K562 (cell line): Measurements from ENCODE around the gene RDH14. TPM values are rescaled to one million over a fixed set of nuclear protein-coding genes. Genes with fewer than 3 reads are reported as not detected.

Source experiments
- ATAC-seq: fragments of 200-7000 bp; cut with Tn5 transposase; 3 replicates; pipeline ENCODE4 v1.9.1; 2020; ENCODE audit warnings: moderate library complexity
- BruUV-seq: library from RNA; stranded (reverse); fragments of 400-500 nt; replicated peaks from 2 replicates; lab custom pipeline; 2021; lab: Mats Ljungman, UMichigan
- CTCF ChIA-PET: fragments of 300-600 bp; formaldehyde crosslinking; extraction: SDS; loops from one replicate; lab custom pipeline; 2021; ENCODE audit warnings: low intra/inter-chr PET ratio; lab: Yijun Ruan, JAX
- POLR2A ChIA-PET: fragments of 300-600, 350-650 bp; sonication (Branson Sonifier 250); formaldehyde crosslinking; extraction: SDS; loops from one replicate; lab custom pipeline; 2021; ENCODE audit warnings: antibody characterized with exemption, inconsistent platforms; lab: Yijun Ruan, JAX
- DNase-seq, 4 experiments: peaks; one replicate each; pipeline versions ENCODE4 v3.0.0 to v3.0.0-alpha.2; 2011 to 2018; ENCODE audit warnings: low spot score in 3 of 4, mixed read lengths in 3 of 4; ENCODE audit errors: extremely low read depth in 1 of 4
- FAIRE-seq: peaks from 2 replicates; lab custom pipeline; 2011; peaks lifted over from hg19 to GRCh38; lab: Jason Lieb, UNC
- H2AFZ ChIP-seq: 2 replicates; pipeline ENCODE4 v1.6.0; 2011; ENCODE audit warnings: low read depth, low read length, control low read depth, inconsistent platforms
- H3K27ac ChIP-seq: fragments of 200-600 bp; 3 replicates; pipeline ENCODE4 v1.8.0; 2011; ENCODE audit warnings: low read depth, mild to moderate bottlenecking, control low read depth, inconsistent platforms, low read length, moderate library complexity, mixed read lengths; ENCODE audit errors: extremely low read depth
- H3K27me3 ChIP-seq, 2 experiments: fragments of 300-600 bp in 1 of 2; 2 replicates in 1 of 2; 3 replicates in 1 of 2; pipeline versions ENCODE4 v1.6.0 to v1.8.0; 2011; ENCODE audit warnings: inconsistent platforms in 2 of 2, low read length in 2 of 2, mild to moderate bottlenecking in 1 of 2, mixed read lengths in 1 of 2, moderate library complexity in 1 of 2; ENCODE audit not compliant: control insufficient read depth in 2 of 2, insufficient read depth in 2 of 2
- H3K36me3 ChIP-seq: fragments of 300-600 bp; 3 replicates; pipeline ENCODE4 v1.8.0; 2011; ENCODE audit warnings: mild to moderate bottlenecking, low read length, inconsistent platforms; ENCODE audit not compliant: control insufficient read depth, insufficient read depth
- H3K4me1 ChIP-seq, 2 experiments: fragments of 200-600 bp in 1 of 2; replicated peaks in 1 of 2; 2 replicates in 1 of 2; 3 replicates in 1 of 2; pipeline versions ENCODE4 v1.5.1 to v1.8.0; 2011; ENCODE audit warnings: inconsistent platforms in 2 of 2, low read length in 2 of 2, mild to moderate bottlenecking in 1 of 2, mixed read lengths in 1 of 2, moderate library complexity in 1 of 2; ENCODE audit not compliant: control insufficient read depth in 2 of 2, insufficient read depth in 2 of 2
- H3K4me2 ChIP-seq: 2 replicates; pipeline ENCODE4 v1.6.1; 2011; ENCODE audit warnings: low read length, control low read depth, inconsistent platforms, mixed read lengths; ENCODE audit not compliant: insufficient read depth
- H3K4me3 ChIP-seq: fragments of 200-600 bp; sonication (generic), shearing (Covaris generic); 2 replicates; pipeline ENCODE4 v1.5.1; 2016; ENCODE audit warnings: control low read depth, inconsistent platforms
- H3K79me2 ChIP-seq: fragments of 200-600 bp; 3 replicates; pipeline ENCODE4 v1.8.0; 2011; ENCODE audit warnings: low read length, inconsistent platforms; ENCODE audit not compliant: control insufficient read depth, insufficient read depth
- H3K9ac ChIP-seq, 2 experiments: 2 replicates each; pipeline versions ENCODE4 v1.6.0 to v1.6.1; 2011; ENCODE audit warnings: low read depth in 2 of 2, low read length in 2 of 2, control low read depth in 1 of 2, inconsistent platforms in 1 of 2, mild to moderate bottlenecking in 1 of 2, mixed read lengths in 1 of 2; ENCODE audit not compliant: insufficient read depth in 1 of 2
- H3K9me1 ChIP-seq: one replicate; pipeline ENCODE4 v1.6.0; 2011; ENCODE audit warnings: inconsistent platforms, mild to moderate bottlenecking, low read length, moderate library complexity; ENCODE audit not compliant: control insufficient read depth, insufficient read depth
- H3K9me3 ChIP-seq: replicated peaks from 2 replicates; pipeline ENCODE4 v1.5.1; 2011; ENCODE audit warnings: low read depth, low read length, inconsistent platforms; ENCODE audit not compliant: control insufficient read depth, insufficient read depth
- H4K20me1 ChIP-seq: replicated peaks from 2 replicates; pipeline ENCODE4 v1.6.1; 2011; ENCODE audit warnings: low read length, inconsistent platforms, mixed read lengths; ENCODE audit not compliant: control insufficient read depth, insufficient read depth
- CC2D1A ChIP-seq: fragments of 450-650 bp; IDR thresholded peaks from 2 replicates; pipeline ENCODE4 v1.6.1; 2017; ENCODE audit warnings: mild to moderate bottlenecking
- FOXJ3 ChIP-seq: sonication (generic); formaldehyde crosslinking; IDR thresholded peaks from 2 replicates; pipeline ENCODE4 v1.4.0; 2020; ENCODE audit warnings: mild to moderate bottlenecking, missing genetic modification reagents
- JUN ChIP-seq, 2 experiments: sonication (generic) in 1 of 2; formaldehyde crosslinking in 1 of 2; IDR thresholded peaks; 2 replicates each; pipeline versions ENCODE4 v1.6.1 to v1.8.0; 2012 to 2022; ENCODE audit warnings: borderline replicate concordance in 2 of 2, mild to moderate bottlenecking in 2 of 2, improper control_type of control experiment in 1 of 2, low read depth in 1 of 2, low read length in 1 of 2, missing genetic modification reagents in 1 of 2
- MECOM ChIP-seq: fragments of 250-450 bp; sonication (Bioruptor Pico); IDR thresholded peaks from 2 replicates; pipeline ENCODE4 v1.8.0; 2022; ENCODE audit warnings: inconsistent platforms
- MED1 ChIP-seq: sonication (generic); formaldehyde crosslinking; IDR thresholded peaks from 2 replicates; pipeline ENCODE4 v1.8.1; 2023; ENCODE audit warnings: missing genetic modification reagents, borderline replicate concordance
- MTA2 ChIP-seq: fragments of 450-650 bp; IDR thresholded peaks from 2 replicates; pipeline ENCODE4 v1.6.1; 2016; ENCODE audit warnings: low read depth
- MXD1 ChIP-seq: fragments of 250-450 bp; sonication (Bioruptor Pico); IDR thresholded peaks from 2 replicates; pipeline ENCODE4 v1.8.0; 2021; ENCODE audit warnings: borderline replicate concordance, mild to moderate bottlenecking, moderate library complexity; ENCODE audit not compliant: poor library complexity, severe bottlenecking
- NCOA4 ChIP-seq: fragments of 450-650 bp; IDR thresholded peaks from 2 replicates; pipeline ENCODE4 v1.6.1; 2018; ENCODE audit warnings: mild to moderate bottlenecking; ENCODE audit not compliant: partially characterized antibody
- NFE2 ChIP-seq: IDR thresholded peaks from 2 replicates; pipeline ENCODE4 v1.6.1; 2014; ENCODE audit warnings: antibody characterized with exemption, low read depth
- POLR2A ChIP-seq: fragments of 450-650 bp; conservative IDR thresholded peaks from 2 replicates; pipeline ENCODE4 v1.6.1; 2016
- SNIP1 ChIP-seq: fragments of 450-650 bp; IDR thresholded peaks from 2 replicates; pipeline ENCODE4 v1.7.1; 2017; ENCODE audit warnings: low read depth, mild to moderate bottlenecking
- STAT5A ChIP-seq: IDR thresholded peaks from 2 replicates; pipeline ENCODE4 v1.6.1; 2012; ENCODE audit warnings: low read length, inconsistent platforms, borderline replicate concordance
- UBTF ChIP-seq, 2 experiments: IDR thresholded peaks; 2 replicates each; pipeline ENCODE4 v1.6.1; 2012; ENCODE audit warnings: improper control_type of control experiment in 2 of 2, low read depth in 2 of 2, low read length in 2 of 2, borderline replicate concordance in 1 of 2
- WHSC1 ChIP-seq: IDR thresholded peaks from one replicate; pipeline ENCODE4 v1.6.1; 2012; ENCODE audit warnings: low read length, control low read depth, inconsistent platforms
- ZNF583 ChIP-seq: fragments of 250-450 bp; sonication (Bioruptor Pico); IDR thresholded peaks from 2 replicates; pipeline ENCODE4 v1.4.0; 2020
- ZNF589 ChIP-seq: fragments of 200-800 bp; sonication (Bioruptor generic); IDR thresholded peaks from 2 replicates; pipeline ENCODE4 v1.6.1; 2016; ENCODE audit warnings: low read depth, missing genetic modification characterization, missing compliant biosample characterization
- ZNF778 ChIP-seq: fragments of 450-650 bp; formaldehyde crosslinking; IDR thresholded peaks from 2 replicates; pipeline ENCODE4 v1.4.0; 2020; ENCODE audit warnings: mild to moderate bottlenecking, moderate library complexity
- WGBS: fragments of 100-300 bp; shearing (Covaris generic); methylation state at CpG from one replicate; pipeline ENCODE4 v1.1.6; 2016; ENCODE audit warnings: low coverage, mixed read lengths; ENCODE audit not compliant: insufficient coverage; ENCODE audit errors: missing lambda C conversion rate; 5-methylcytosine and 5-hydroxymethylcytosine counted together
- in situ Hi-C: fragments of 300-500 bp; cut with MboI; formaldehyde crosslinking; loops from 4 replicates; pipeline ENCODE4 v1.15.0; 2018; ENCODE audit warnings: inconsistent platforms, mixed read lengths
- intact Hi-C: fragments of 100-400 bp; cut with micrococcal nuclease; formaldehyde crosslinking; loops from 2 replicates; pipeline ENCODE4 v1.14.2; 2022
- polyA plus RNA-seq, 8 experiments: library from polyadenylated mRNA; depleted of rRNA in 4 of 8; stranded (reverse) in 5 of 8; unstranded in 3 of 8; fragments of >200 nt; fragmentation: Nextera tagmentation in 2 of 8; fragmentation: Illumina TruSeq in 1 of 8; extraction: Ambion mirVana in 2 of 8; extraction: Trizol in 1 of 8; gene quantifications; 2 replicates each; pipeline versions ENCODE4 v1.2.1 to v1.2.3, GENCODE V29; 2011 to 2014; ENCODE audit warnings: inconsistent platforms in 1 of 8, missing spikeins in 1 of 8
- total RNA-seq, 7 experiments: library from RNA; depleted of rRNA in 6 of 7; stranded (reverse); fragments of >200 nt in 6 of 7; fragmentation: Illumina TruSeq in 2 of 7; extraction: Trizol in 2 of 7; gene quantifications; 2 replicates each; pipeline versions ENCODE4 v1.2.1 to v1.2.3, GENCODE V29; 2011 to 2021; ENCODE audit warnings: low replicate concordance in 1 of 7
- TF ChIP-seq, protein P1 (sequence below): fragments of 250-450 bp; sonication (Bioruptor Pico); IDR thresholded peaks from 2 replicates; pipeline ENCODE4 v1.8.0; 2021; ENCODE audit warnings: mild to moderate bottlenecking, moderate library complexity
- TF ChIP-seq, protein P2 (sequence below): fragments of 450-650 bp; conservative IDR thresholded peaks from 2 replicates; pipeline ENCODE4 v1.6.1; 2016; ENCODE audit warnings: missing genetic modification characterization, low read depth, mild to moderate bottlenecking, missing compliant biosample characterization, moderate library complexity

RDH14 gene
- total and polyA plus RNA-seq, 9 of the 15 experiments (the other 6 are each of a cell fraction or from before 2014, with no cell fraction given), result 6.7 to 26.2 (median 20.9) TPM

DNA sequence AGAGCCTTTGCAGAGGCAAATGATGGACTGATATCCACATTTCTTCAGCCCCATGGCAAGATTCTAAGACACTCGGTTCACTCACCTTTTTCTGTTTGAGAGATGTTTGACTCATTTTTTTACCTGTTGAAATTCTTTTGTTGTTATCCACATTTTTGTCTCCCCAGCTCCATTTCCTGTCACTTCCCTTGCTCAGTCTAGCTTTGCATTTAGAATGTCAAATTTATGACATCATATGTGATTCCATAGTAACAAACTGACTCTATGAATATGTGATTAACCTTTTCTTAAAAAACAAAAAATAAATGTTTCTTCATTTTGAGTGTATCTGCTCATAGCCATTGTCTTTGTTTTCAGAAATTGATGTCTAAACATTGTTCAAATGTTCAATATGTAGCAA is 28.9 kb upstream of the RDH14 start, which contains the start of gene NT5C1B:
Gene NT5C1B, minus strand, starts transcription at position 216 of the 400 bp plus-strand sequence. Its CDS starts 101 bp downstream, at position 115.
- no peak within 1 kb of the TSS for H3K9ac ChIP-seq
- H3K27me3 ChIP-seq, result peaks cover 3 to 10% of the 10 kb centered on the region in 2 experiments; a peak in 2 of 5 replicates
- H3K9me3 ChIP-seq, result no peaks in the 10 kb centered on the region
- BruUV-seq, result no TSS peak
- H4K20me1 ChIP-seq, result no peaks in the 10 kb centered on the region
- H3K4me2 ChIP-seq, result no peak within 1 kb of the TSS
- no peaks in the 10 kb centered on the region for H3K79me2 ChIP-seq
- no peaks in the 10 kb centered on the region for H3K9me1 ChIP-seq
- intact Hi-C loops, result no loop called here
- no peak for ATAC-seq
- no peak for TF ChIP-seq STAT5A
- no peak for TF ChIP-seq FOXJ3 (CRISPR knock-in tag)
- TF ChIP-seq MXD1 (CRISPR knock-in tag), result no peak
- TF ChIP-seq ZNF589 (CRISPR knock-in tag), result no peak
- TF ChIP-seq, protein P1, sequence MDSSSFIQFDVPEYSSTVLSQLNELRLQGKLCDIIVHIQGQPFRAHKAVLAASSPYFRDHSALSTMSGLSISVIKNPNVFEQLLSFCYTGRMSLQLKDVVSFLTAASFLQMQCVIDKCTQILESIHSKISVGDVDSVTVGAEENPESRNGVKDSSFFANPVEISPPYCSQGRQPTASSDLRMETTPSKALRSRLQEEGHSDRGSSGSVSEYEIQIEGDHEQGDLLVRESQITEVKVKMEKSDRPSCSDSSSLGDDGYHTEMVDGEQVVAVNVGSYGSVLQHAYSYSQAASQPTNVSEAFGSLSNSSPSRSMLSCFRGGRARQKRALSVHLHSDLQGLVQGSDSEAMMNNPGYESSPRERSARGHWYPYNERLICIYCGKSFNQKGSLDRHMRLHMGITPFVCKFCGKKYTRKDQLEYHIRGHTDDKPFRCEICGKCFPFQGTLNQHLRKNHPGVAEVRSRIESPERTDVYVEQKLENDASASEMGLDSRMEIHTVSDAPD, result no peak
- no peak for TF ChIP-seq CC2D1A
- TF ChIP-seq JUN (IDR thresholded peaks at IDR 0.05; ENCODE audit: borderline replicate concordance, low read depth, low read length), result no peak
- TF ChIP-seq JUN (CRISPR knock-in tag; IDR thresholded peaks at IDR 0.05; ENCODE audit: borderline replicate concordance), result no peak
- no peak for TF ChIP-seq NCOA4
- TF ChIP-seq SNIP1, result no peak
- no peak for TF ChIP-seq ZNF778 (CRISPR knock-in tag)
- TF ChIP-seq UBTF (IDR thresholded peaks at IDR 0.05; ENCODE audit: borderline replicate concordance in 1 of 2, low read depth in 2 of 2, low read length in 2 of 2), result no peak
- no peak for TF ChIP-seq MECOM (CRISPR knock-in tag)
- no peak for TF ChIP-seq MED1
- TF ChIP-seq, protein P2, sequence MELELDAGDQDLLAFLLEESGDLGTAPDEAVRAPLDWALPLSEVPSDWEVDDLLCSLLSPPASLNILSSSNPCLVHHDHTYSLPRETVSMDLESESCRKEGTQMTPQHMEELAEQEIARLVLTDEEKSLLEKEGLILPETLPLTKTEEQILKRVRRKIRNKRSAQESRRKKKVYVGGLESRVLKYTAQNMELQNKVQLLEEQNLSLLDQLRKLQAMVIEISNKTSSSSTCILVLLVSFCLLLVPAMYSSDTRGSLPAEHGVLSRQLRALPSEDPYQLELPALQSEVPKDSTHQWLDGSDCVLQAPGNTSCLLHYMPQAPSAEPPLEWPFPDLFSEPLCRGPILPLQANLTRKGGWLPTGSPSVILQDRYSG (tag), result no peak
- TF ChIP-seq ZNF583 (CRISPR knock-in tag), result no peak
- TF ChIP-seq POLR2A, result no peak
- TF ChIP-seq MTA2, result no peak
- no peak for TF ChIP-seq NFE2
- no peak for TF ChIP-seq WHSC1
- WGBS, result 0% methylated on average over 1 of the region's 1 CpG
- POLR2A ChIA-PET, result no interaction called here
- CTCF ChIA-PET, result no interaction called here
- FAIRE-seq, result no peak
- H3K36me3 ChIP-seq, result no peaks in the 10 kb centered on the region
- DNase-seq, result no peak
- no peak within 1 kb of the TSS for H3K27ac ChIP-seq
- no peaks in the 10 kb centered on the region for H3K4me1 ChIP-seq
- in situ Hi-C loops, result no loop called here
- H3K4me3 ChIP-seq, result no peak within 1 kb of the TSS
- no peak within 1 kb of the TSS for H2AFZ ChIP-seq
